Measurements from ENCODE around the gene EPB41L2.
A peak's percentile ranks its signal among the peaks of the same experiment; 100 is the strongest.

The EPB41L2 gene

GRCh38 chr6:131061041-131061750 lies 1.8 kb downstream of the EPB41L2 start:
- H3K4me2 ChIP-seq (ENCODE audit: low read length): peak overlapping the region; percentile 89
- H3K9ac ChIP-seq (ENCODE audit: low read depth, low read length): peak overlapping the region; percentile 81
- H3K9me3 ChIP-seq (replicated peaks; ENCODE audit: low read length): no peaks in the 10 kb centered on the region
- peaks cover 38% of the 10 kb centered on the region for H3K4me1 ChIP-seq (ENCODE audit: control insufficient read depth, insufficient read depth, low read length)
- peak overlapping the region; percentile 88 for H3K4me3 ChIP-seq (ENCODE audit: low read length)
- H3K36me3 ChIP-seq (ENCODE audit: insufficient read depth, low read length): no peaks in the 10 kb centered on the region
- H3K27me3 ChIP-seq (ENCODE audit: control insufficient read depth, insufficient read depth, low read length): no peaks in the 10 kb centered on the region

GRCh38 chr6:131060311-131060710 lies 2.7 kb downstream of the EPB41L2 start:
- H3K4me3 ChIP-seq (ENCODE audit: low read length): peak overlapping the region; percentile 15
- peaks cover 38% of the 10 kb centered on the region for H3K4me1 ChIP-seq (ENCODE audit: control insufficient read depth, insufficient read depth, low read length)
- H3K9ac ChIP-seq (ENCODE audit: low read depth, low read length): peak overlapping the region; percentile 81
- H3K9me3 ChIP-seq (replicated peaks; ENCODE audit: low read length): peaks cover under 1% of the 10 kb centered on the region
- H3K4me2 ChIP-seq (ENCODE audit: low read length): peak overlapping the region; percentile 89
- H3K27me3 ChIP-seq (ENCODE audit: control insufficient read depth, insufficient read depth, low read length): no peaks in the 10 kb centered on the region
- no peaks in the 10 kb centered on the region for H3K36me3 ChIP-seq (ENCODE audit: insufficient read depth, low read length)

DNA sequence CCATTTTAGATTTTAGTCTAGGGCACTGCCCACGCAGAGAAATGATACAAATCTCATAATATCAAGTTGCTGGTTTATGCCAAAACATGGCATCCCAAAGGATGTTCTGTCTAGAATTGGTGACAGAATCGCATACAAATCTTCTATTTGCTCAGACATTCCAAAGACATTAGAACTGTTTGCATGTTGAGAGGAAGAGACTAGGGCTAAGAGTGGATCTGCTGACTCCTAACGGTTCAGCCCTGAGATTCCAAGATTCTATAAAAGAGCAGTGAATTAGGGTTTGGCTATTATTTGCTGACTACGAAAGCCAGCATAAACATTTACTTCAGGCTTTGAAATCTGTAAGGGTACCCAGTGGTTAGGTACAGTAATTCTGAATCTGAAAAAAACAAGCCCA lies 3.6 kb downstream of the EPB41L2 start:
- Histone ChIP-seq H3K9me3 (replicated peaks; ENCODE audit: low read length) (peaks cover 8% of the 10 kb centered on the region), H3K4me1 (ENCODE audit: control insufficient read depth, insufficient read depth, low read length) (peaks cover 38% of the 10 kb centered on the region), H3K27me3 (ENCODE audit: control insufficient read depth, insufficient read depth, low read length) (no peaks in the 10 kb centered on the region), H3K4me2 (ENCODE audit: low read length) (peak overlapping the region; percentile 89), H3K36me3 (ENCODE audit: insufficient read depth, low read length) (no peaks in the 10 kb centered on the region), H3K4me3 (ENCODE audit: low read length) (no peak overlapping the region), H3K9ac (ENCODE audit: low read depth, low read length) (peak overlapping the region; percentile 31)

DNA sequence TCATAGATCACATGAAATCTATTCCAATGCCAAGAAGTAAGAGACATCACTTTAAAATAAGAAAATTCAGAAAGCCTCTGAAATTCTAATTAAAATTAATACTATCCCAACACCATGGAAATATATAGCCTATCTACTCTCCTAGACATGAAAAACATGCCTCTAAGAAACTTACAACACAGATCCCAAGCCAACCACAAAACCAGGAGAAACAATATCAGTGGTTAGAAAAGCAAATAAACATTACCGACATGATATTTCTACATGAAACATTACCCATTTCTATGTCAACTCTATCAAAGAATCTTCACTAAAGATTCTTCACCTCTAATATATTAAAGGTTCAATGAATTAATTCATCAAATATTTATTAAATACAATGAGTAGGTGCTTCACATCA lies 4.8 kb downstream of the EPB41L2 start:
- H3K4me3 ChIP-seq (ENCODE audit: low read length): no peak overlapping the region
- H3K27me3 ChIP-seq (ENCODE audit: control insufficient read depth, insufficient read depth, low read length): no peaks in the 10 kb centered on the region
- H3K36me3 ChIP-seq (ENCODE audit: insufficient read depth, low read length): peaks cover 5% of the 10 kb centered on the region
- no peak overlapping the region for H3K4me2 ChIP-seq (ENCODE audit: low read length)
- H3K9me3 ChIP-seq (replicated peaks; ENCODE audit: low read length): peaks cover 17% of the 10 kb centered on the region
- peaks cover 31% of the 10 kb centered on the region for H3K4me1 ChIP-seq (ENCODE audit: control insufficient read depth, insufficient read depth, low read length)
- no peak overlapping the region for H3K9ac ChIP-seq (ENCODE audit: low read depth, low read length)

GRCh38 chr6:131054392-131055250 lies 8.4 kb downstream of the EPB41L2 start:
- peaks cover 19% of the 10 kb centered on the region for H3K4me1 ChIP-seq (ENCODE audit: control insufficient read depth, insufficient read depth, low read length)
- no peaks in the 10 kb centered on the region for H3K27me3 ChIP-seq (ENCODE audit: control insufficient read depth, insufficient read depth, low read length)
- H3K36me3 ChIP-seq (ENCODE audit: insufficient read depth, low read length): peaks cover 5% of the 10 kb centered on the region
- H3K4me2 ChIP-seq (ENCODE audit: low read length): no peak overlapping the region
- peaks cover 17% of the 10 kb centered on the region for H3K9me3 ChIP-seq (replicated peaks; ENCODE audit: low read length)
- no peak overlapping the region for H3K9ac ChIP-seq (ENCODE audit: low read depth, low read length)
- no peak overlapping the region for H3K4me3 ChIP-seq (ENCODE audit: low read length)

GRCh38 chr6:131053546-131054240 lies 9.4 kb downstream of the EPB41L2 start:
- no peak overlapping the region for H3K4me3 ChIP-seq (ENCODE audit: low read length)
- H3K9ac ChIP-seq (ENCODE audit: low read depth, low read length): no peak overlapping the region
- H3K4me1 ChIP-seq (ENCODE audit: control insufficient read depth, insufficient read depth, low read length): peaks cover 13% of the 10 kb centered on the region
- H3K36me3 ChIP-seq (ENCODE audit: insufficient read depth, low read length): peaks cover 5% of the 10 kb centered on the region
- peaks cover 17% of the 10 kb centered on the region for H3K9me3 ChIP-seq (replicated peaks; ENCODE audit: low read length)
- H3K27me3 ChIP-seq (ENCODE audit: control insufficient read depth, insufficient read depth, low read length): no peaks in the 10 kb centered on the region
- H3K4me2 ChIP-seq (ENCODE audit: low read length): no peak overlapping the region

GRCh38 chr6:131052181-131052580 lies 10.9 kb downstream of the EPB41L2 start:
- H3K9me3 ChIP-seq (replicated peaks; ENCODE audit: low read length): peaks cover 17% of the 10 kb centered on the region
- H3K4me3 ChIP-seq (ENCODE audit: low read length): no peak overlapping the region
- H3K4me1 ChIP-seq (ENCODE audit: control insufficient read depth, insufficient read depth, low read length): peaks cover 8% of the 10 kb centered on the region
- no peak overlapping the region for H3K9ac ChIP-seq (ENCODE audit: low read depth, low read length)
- no peak overlapping the region for H3K4me2 ChIP-seq (ENCODE audit: low read length)
- H3K36me3 ChIP-seq (ENCODE audit: insufficient read depth, low read length): peaks cover 5% of the 10 kb centered on the region
- no peaks in the 10 kb centered on the region for H3K27me3 ChIP-seq (ENCODE audit: control insufficient read depth, insufficient read depth, low read length)

- Histone ChIP-seq H3K9me3 (replicated peaks; ENCODE audit: low read length) (peaks cover 17% of the 10 kb centered on the region), H3K36me3 (ENCODE audit: insufficient read depth, low read length) (peaks cover 5% of the 10 kb centered on the region), H3K4me1 (ENCODE audit: control insufficient read depth, insufficient read depth, low read length) (peaks cover 8% of the 10 kb centered on the region), H3K27me3 (ENCODE audit: control insufficient read depth, insufficient read depth, low read length) (no peaks in the 10 kb centered on the region), H3K9ac (ENCODE audit: low read depth, low read length) (no peak overlapping the region), H3K4me2 (ENCODE audit: low read length) (no peak overlapping the region), H3K4me3 (ENCODE audit: low read length) (no peak overlapping the region)
These were observed 11.7 kb downstream of the EPB41L2 start for GRCh38 chr6:131051341-131051740.

DNA sequence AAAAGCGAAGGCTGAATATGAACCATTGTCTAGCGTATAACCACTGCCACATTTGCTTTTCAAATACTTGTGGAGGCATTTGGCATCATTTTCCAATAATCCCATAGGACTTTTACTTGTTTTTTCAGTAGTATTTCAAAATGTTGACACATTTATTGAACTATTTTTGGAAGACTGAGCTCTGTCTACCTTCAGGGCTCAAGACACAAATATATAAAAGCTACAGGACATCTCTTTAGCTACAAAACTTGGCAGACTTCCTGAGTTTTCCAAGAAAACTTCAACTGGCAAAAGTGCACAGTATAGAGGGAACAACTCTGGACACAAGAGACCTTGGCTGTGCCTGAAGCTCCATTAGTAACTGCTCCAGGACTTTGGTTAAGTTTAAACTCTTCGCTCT lies 13.4 kb downstream of the EPB41L2 start:
- no peaks in the 10 kb centered on the region for H3K27me3 ChIP-seq (ENCODE audit: control insufficient read depth, insufficient read depth, low read length)
- H3K4me2 ChIP-seq (ENCODE audit: low read length): no peak overlapping the region
- H3K4me1 ChIP-seq (ENCODE audit: control insufficient read depth, insufficient read depth, low read length): peaks cover 8% of the 10 kb centered on the region
- H3K4me3 ChIP-seq (ENCODE audit: low read length): no peak overlapping the region
- no peak overlapping the region for H3K9ac ChIP-seq (ENCODE audit: low read depth, low read length)
- H3K36me3 ChIP-seq (ENCODE audit: insufficient read depth, low read length): peaks cover 5% of the 10 kb centered on the region
- peaks cover 10% of the 10 kb centered on the region for H3K9me3 ChIP-seq (replicated peaks; ENCODE audit: low read length)

- Histone ChIP-seq H3K36me3 (ENCODE audit: insufficient read depth, low read length) (peaks cover 4% of the 10 kb centered on the region), H3K4me2 (ENCODE audit: low read length) (no peak overlapping the region), H3K9me3 (replicated peaks; ENCODE audit: low read length) (peaks cover 4% of the 10 kb centered on the region), H3K4me3 (ENCODE audit: low read length) (no peak overlapping the region), H3K27me3 (ENCODE audit: control insufficient read depth, insufficient read depth, low read length) (no peaks in the 10 kb centered on the region), H3K9ac (ENCODE audit: low read depth, low read length) (no peak overlapping the region), H3K4me1 (ENCODE audit: control insufficient read depth, insufficient read depth, low read length) (peaks cover 8% of the 10 kb centered on the region)
These were observed 14.0 kb downstream of the EPB41L2 start for GRCh38 chr6:131048933-131049515.

GRCh38 chr6:131048459-131048858 lies 14.6 kb downstream of the EPB41L2 start:
- Histone ChIP-seq H3K9ac (ENCODE audit: low read depth, low read length) (no peak overlapping the region), H3K9me3 (replicated peaks; ENCODE audit: low read length) (no peaks in the 10 kb centered on the region), H3K4me3 (ENCODE audit: low read length) (no peak overlapping the region), H3K36me3 (ENCODE audit: insufficient read depth, low read length) (no peaks in the 10 kb centered on the region), H3K27me3 (ENCODE audit: control insufficient read depth, insufficient read depth, low read length) (no peaks in the 10 kb centered on the region), H3K4me2 (ENCODE audit: low read length) (no peak overlapping the region), H3K4me1 (ENCODE audit: control insufficient read depth, insufficient read depth, low read length) (peaks cover 8% of the 10 kb centered on the region)

All from skeletal muscle satellite cell (primary cell).